PFSK-1 (cell line): ENCODE results near the gene OR9A4.

Experiments used
- FOXP2 ChIP-seq: optimal IDR thresholded peaks from 2 replicates; pipeline ENCODE3; 2011; ENCODE audit warnings: borderline replicate concordance, control low read depth, inconsistent platforms; ENCODE audit not compliant: insufficient read depth; ENCODE audit errors: extremely low read length, extremely low read depth
- POLR2AphosphoS5 ChIP-seq: IDR thresholded peaks from 2 replicates; pipeline ENCODE4 v1.6.1; 2012; ENCODE audit warnings: low read depth, mild to moderate bottlenecking, control low read depth, low read length, moderate library complexity
- SIN3A ChIP-seq: IDR thresholded peaks from 2 replicates; pipeline ENCODE4 v1.6.1; 2012; ENCODE audit warnings: mild to moderate bottlenecking, low read length, moderate library complexity, borderline replicate concordance; ENCODE audit not compliant: insufficient read depth
- TAF1 ChIP-seq: IDR thresholded peaks from 2 replicates; pipeline ENCODE4 v1.6.1; 2012; ENCODE audit warnings: low read length, control low read depth, borderline replicate concordance; ENCODE audit not compliant: insufficient read depth
- TF ChIP-seq, protein P1 (sequence below), 2 experiments: IDR thresholded peaks; 2 replicates each; pipeline versions ENCODE4 v1.6.1 to v1.8.0; 2011 to 2012; ENCODE audit warnings: low read depth in 2 of 2, low read length in 2 of 2, control low read depth in 1 of 2, inconsistent platforms in 1 of 2, mild to moderate bottlenecking in 1 of 2, moderate library complexity in 1 of 2; ENCODE audit not compliant: insufficient read depth in 1 of 2

OR9A4 gene

DNA sequence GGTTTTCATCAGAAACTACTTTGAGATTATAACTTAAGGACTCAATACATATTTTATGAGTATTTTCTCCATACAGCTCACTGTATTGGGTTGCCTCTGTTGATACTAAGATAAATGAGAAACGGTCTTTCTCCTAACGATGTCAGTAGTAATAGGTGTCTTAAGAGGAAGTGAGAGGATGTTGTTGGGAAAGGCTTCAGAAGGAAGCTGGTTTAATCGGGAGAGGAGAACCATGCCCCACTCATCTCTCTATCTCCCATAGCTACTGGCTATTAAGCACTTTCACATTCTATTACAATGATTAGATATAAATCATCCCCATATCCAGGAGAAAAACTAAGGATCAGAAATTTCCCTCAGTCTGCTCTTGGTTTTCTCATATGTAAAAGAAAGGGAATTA, 28.6 kb downstream of the OR9A4 start:
- TF ChIP-seq POLR2AphosphoS5 = no peak
- no peak for TF ChIP-seq SIN3A
- no peak for TF ChIP-seq FOXP2
- TF ChIP-seq, protein P1, sequence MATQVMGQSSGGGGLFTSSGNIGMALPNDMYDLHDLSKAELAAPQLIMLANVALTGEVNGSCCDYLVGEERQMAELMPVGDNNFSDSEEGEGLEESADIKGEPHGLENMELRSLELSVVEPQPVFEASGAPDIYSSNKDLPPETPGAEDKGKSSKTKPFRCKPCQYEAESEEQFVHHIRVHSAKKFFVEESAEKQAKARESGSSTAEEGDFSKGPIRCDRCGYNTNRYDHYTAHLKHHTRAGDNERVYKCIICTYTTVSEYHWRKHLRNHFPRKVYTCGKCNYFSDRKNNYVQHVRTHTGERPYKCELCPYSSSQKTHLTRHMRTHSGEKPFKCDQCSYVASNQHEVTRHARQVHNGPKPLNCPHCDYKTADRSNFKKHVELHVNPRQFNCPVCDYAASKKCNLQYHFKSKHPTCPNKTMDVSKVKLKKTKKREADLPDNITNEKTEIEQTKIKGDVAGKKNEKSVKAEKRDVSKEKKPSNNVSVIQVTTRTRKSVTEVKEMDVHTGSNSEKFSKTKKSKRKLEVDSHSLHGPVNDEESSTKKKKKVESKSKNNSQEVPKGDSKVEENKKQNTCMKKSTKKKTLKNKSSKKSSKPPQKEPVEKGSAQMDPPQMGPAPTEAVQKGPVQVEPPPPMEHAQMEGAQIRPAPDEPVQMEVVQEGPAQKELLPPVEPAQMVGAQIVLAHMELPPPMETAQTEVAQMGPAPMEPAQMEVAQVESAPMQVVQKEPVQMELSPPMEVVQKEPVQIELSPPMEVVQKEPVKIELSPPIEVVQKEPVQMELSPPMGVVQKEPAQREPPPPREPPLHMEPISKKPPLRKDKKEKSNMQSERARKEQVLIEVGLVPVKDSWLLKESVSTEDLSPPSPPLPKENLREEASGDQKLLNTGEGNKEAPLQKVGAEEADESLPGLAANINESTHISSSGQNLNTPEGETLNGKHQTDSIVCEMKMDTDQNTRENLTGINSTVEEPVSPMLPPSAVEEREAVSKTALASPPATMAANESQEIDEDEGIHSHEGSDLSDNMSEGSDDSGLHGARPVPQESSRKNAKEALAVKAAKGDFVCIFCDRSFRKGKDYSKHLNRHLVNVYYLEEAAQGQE (IDR thresholded peaks at IDR 0.05; ENCODE audit: insufficient read depth in 1 of 2, low read depth in 2 of 2, low read length in 2 of 2) = no peak
- no peak for TF ChIP-seq TAF1

DNA sequence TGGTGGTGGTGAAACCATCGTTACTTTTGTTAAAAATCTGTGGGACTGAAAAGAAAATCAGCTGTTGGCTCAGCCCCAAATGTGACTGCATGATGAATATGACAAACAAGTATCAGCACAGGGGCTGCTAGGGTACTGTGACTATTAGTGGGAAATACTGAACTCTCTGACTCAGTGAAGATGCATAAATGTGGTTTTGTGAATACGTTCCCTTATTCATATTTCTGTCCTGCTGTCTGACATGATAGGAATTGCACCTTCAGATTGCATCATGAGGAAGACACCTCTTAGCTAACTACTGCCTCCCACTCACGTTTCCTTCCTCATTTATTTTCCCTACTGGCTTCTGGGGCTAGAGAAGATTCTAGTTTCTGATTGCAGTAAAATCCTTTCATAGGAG, 29.2 kb downstream of the OR9A4 start:
- no peak for TF ChIP-seq FOXP2
- no peak for TF ChIP-seq TAF1
- no peak for TF ChIP-seq SIN3A
- TF ChIP-seq, protein P1 (IDR thresholded peaks at IDR 0.05; ENCODE audit: insufficient read depth in 1 of 2, low read depth in 2 of 2, low read length in 2 of 2) = no peak

DNA sequence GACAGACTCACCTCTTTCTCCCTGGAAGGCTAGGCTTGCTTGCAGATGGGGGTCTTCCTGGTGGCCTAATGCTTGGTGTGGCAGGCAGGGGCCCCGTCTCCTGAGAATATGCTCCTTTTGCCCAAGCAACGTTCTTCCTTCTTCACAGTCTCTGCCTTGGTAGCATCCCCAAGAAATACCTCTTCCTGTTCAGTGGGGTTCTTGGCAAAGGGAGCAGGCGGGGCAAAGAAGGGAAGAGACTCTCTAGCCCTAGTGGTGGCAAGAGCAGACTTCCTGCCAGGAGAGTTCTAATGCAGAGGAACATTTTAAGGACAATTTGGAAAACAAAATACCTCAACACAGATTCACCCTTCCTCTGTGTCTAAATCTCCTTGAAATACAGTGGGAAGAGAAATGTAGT, 30.6 kb downstream of the OR9A4 start, which contains the start of gene CLEC5A:
Gene CLEC5A (minus strand): TSS at position 179 of the 400 bp plus-strand sequence. CDS start 682 bp downstream, outside the sequence.
- TF ChIP-seq SIN3A (no peak), TAF1 (no peak), FOXP2 (no peak), POLR2AphosphoS5 (no peak)
- TF ChIP-seq, protein P1 (IDR thresholded peaks at IDR 0.05; ENCODE audit: insufficient read depth in 1 of 2, low read depth in 2 of 2, low read length in 2 of 2) = no peak

DNA sequence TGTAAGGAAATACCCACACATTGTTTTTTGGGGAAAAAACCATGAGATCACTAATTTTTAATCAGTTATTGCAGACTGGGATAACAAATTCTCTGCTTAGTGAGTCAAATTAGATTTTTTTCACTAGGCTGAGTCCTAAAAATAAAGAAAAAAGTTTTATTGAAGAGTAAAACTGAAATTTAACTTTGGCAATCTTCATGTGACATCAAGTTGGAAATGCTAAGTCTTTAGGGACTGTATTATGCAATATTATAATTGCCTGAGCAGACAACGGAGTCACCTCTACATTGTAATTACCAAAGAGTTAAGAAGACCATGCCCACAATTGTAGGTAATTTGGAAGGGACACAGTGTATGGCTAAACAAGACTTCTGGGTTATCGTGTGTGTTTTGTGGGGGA, 32.8 kb downstream of the OR9A4 start:
- TF ChIP-seq SIN3A = no peak

DNA sequence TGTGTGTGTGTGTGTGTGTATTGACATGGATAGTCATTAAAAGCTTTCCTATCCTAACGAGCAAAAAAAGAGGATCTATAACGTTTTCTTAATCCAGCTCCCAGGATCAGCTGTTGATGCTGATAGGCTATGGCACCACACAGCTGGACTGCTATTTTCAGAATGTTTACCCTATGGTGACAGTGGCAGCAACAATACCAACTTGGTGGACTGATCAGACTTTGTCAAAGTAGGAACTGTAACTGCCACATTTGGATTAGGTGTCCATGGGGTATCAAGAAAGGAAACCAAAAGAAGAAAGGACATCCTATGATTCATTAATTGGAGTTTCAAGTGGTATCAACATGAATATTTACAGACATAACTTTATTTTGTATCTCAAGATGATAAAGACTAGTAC, 33.3 kb downstream of the OR9A4 start:
- TF ChIP-seq POLR2AphosphoS5 (no peak), TAF1 (no peak), FOXP2 (no peak), SIN3A (no peak)
- TF ChIP-seq, protein P1 (IDR thresholded peaks at IDR 0.05; ENCODE audit: insufficient read depth in 1 of 2, low read depth in 2 of 2, low read length in 2 of 2) = no peak
